Measurements from ENCODE around the gene NAA35. TPM values are rescaled to one million over a fixed set of nuclear protein-coding genes. Genes with fewer than 3 reads are reported as not detected.
"Not testable (repeated sequence)": the region's sequence is repeated elsewhere in the genome, so short reads cannot be mapped to it uniquely, and the experiment has no call there.

NAA35 gene
- total RNA-seq, 4 donors from 2014 or later: 16.4 to 20.8 (median 18.1) TPM

GRCh38 chr9:85971731-85972130 is 30.8 kb downstream of the NAA35 start:
- Histone ChIP-seq H3K36me3 (peaks cover 3 to 72% (median 26%) of the 10 kb centered on the region in 4 donors), H3K4me3 (no peak overlapping the region), H3K27ac (replicated peaks in 1 of 4) (no peak overlapping the region), H3K4me1 (no peaks in the 10 kb centered on the region), H3K27me3 (no peaks in the 10 kb centered on the region), H3K9me3 (no peaks in the 10 kb centered on the region)
- no peak for TF ChIP-seq POLR2AphosphoS5 (IDR thresholded peaks at IDR 0.05)
- TF ChIP-seq POLR2A (IDR thresholded peaks at IDR 0.05; ENCODE audit: low read depth): no peak
- no peak for TF ChIP-seq CTCF (IDR thresholded peaks at IDR 0.05)
- TF ChIP-seq EP300 (IDR thresholded peaks at IDR 0.05): no peak
- intact Hi-C loops (cut with DNase I): no loop called here
- DNase-seq (ENCODE audit: extremely low spot score): no peak

- 87% methylated on average over 1 of the region's 1 CpG for WGBS
These were observed 32.3 kb downstream of the NAA35 start for GRCh38 chr9:85973238-85973637.

GRCh38 chr9:85974055-85974547 is 33.2 kb downstream of the NAA35 start:
- H3K4me3 ChIP-seq; H3K9me3 ChIP-seq; H3K27ac ChIP-seq (replicated peaks in 1 of 4); H3K27me3 ChIP-seq; intact Hi-C loops (cut with DNase I); DNase-seq (ENCODE audit: extremely low spot score); H3K4me1 ChIP-seq: not testable (repeated sequence)
- peaks cover 10 to 84% (median 38%) of the 10 kb centered on the region in 4 donors for H3K36me3 ChIP-seq
- WGBS: 91% methylated on average over 5 of the region's 5 CpGs

More at GRCh38 chr9:85973238-85973637, 32.3 kb downstream of the NAA35 start:
- Histone ChIP-seq H3K36me3 (peaks cover 3 to 80% (median 30%) of the 10 kb centered on the region in 4 donors), H3K9me3 (no peaks in the 10 kb centered on the region), H3K4me3 (no peak overlapping the region), H3K27ac (replicated peaks in 1 of 4) (no peak overlapping the region), H3K27me3 (no peaks in the 10 kb centered on the region), H3K4me1 (no peaks in the 10 kb centered on the region)
- no peak for DNase-seq (ENCODE audit: extremely low spot score)
- intact Hi-C loops (cut with DNase I): no loop called here
- TF ChIP-seq POLR2A (IDR thresholded peaks at IDR 0.05; ENCODE audit: low read depth) (no peak), EP300 (IDR thresholded peaks at IDR 0.05) (no peak), POLR2AphosphoS5 (IDR thresholded peaks at IDR 0.05) (no peak), CTCF (IDR thresholded peaks at IDR 0.05) (no peak)

- H3K27me3 ChIP-seq: no peaks in the 10 kb centered on the region
- peaks cover 15 to 70% (median 47%) of the 10 kb centered on the region in 4 donors for H3K36me3 ChIP-seq
- no peak overlapping the region for H3K4me3 ChIP-seq
- H3K9me3 ChIP-seq: no peaks in the 10 kb centered on the region
- 59% methylated on average over 4 of the region's 4 CpGs for WGBS
- peaks cover 5 to 13% (median 7%) of the 10 kb centered on the region in 4 donors for H3K4me1 ChIP-seq
- no peak overlapping the region for H3K27ac ChIP-seq (replicated peaks in 1 of 4)
- no peak for DNase-seq (ENCODE audit: extremely low spot score)
- TF ChIP-seq POLR2AphosphoS5 (IDR thresholded peaks at IDR 0.05) (no peak), EP300 (IDR thresholded peaks at IDR 0.05) (no peak), CTCF (IDR thresholded peaks at IDR 0.05) (no peak), POLR2A (IDR thresholded peaks at IDR 0.05; ENCODE audit: low read depth) (no peak)
- intact Hi-C loops (cut with DNase I): no loop called here
These were observed 37.5 kb downstream of the NAA35 start for GRCh38 chr9:85978496-85978895.

- Histone ChIP-seq H3K4me1 (peaks cover 5 to 13% (median 7%) of the 10 kb centered on the region in 4 donors), H3K27ac (replicated peaks in 1 of 4) (no peak overlapping the region), H3K36me3 (peaks cover 15 to 65% (median 45%) of the 10 kb centered on the region in 4 donors), H3K27me3 (no peaks in the 10 kb centered on the region), H3K9me3 (no peaks in the 10 kb centered on the region), H3K4me3 (no peak overlapping the region)
- intact Hi-C loops (cut with DNase I): no loop called here
- TF ChIP-seq CTCF (IDR thresholded peaks at IDR 0.05) (no peak), POLR2A (IDR thresholded peaks at IDR 0.05; ENCODE audit: low read depth) (no peak), EP300 (IDR thresholded peaks at IDR 0.05) (no peak), POLR2AphosphoS5 (IDR thresholded peaks at IDR 0.05) (no peak)
- DNase-seq (ENCODE audit: extremely low spot score): no peak
- 54% methylated on average over 3 of the region's 3 CpGs for WGBS
These were observed 40.4 kb downstream of the NAA35 start for GRCh38 chr9:85981369-85981768.
